ENCODE results near the gene USE1.

GRCh38 chr19:17262557-17262956 lies 47.4 kb downstream of the USE1 start:
- no peak for TF ChIP-seq CTCF (IDR thresholded peaks at IDR 0.05)
- no peak for TF ChIP-seq POLR2A (IDR thresholded peaks at IDR 0.05)
- TF ChIP-seq POLR2AphosphoS5 (IDR thresholded peaks at IDR 0.05), result no peak

Measured in prostate gland (tissue), 2 donors.